Loucy (cell line): ENCODE results near the gene PDE8A.

ENCODE experiments used
- H2AFZ ChIP-seq: fragments of 200-600 bp; sonication (generic); 2 replicates; pipeline ENCODE4 v1.6.0; 2016; ENCODE audit warnings: antibody characterized with exemption, mild to moderate bottlenecking, low read length, moderate library complexity
- H3F3A ChIP-seq: fragments of 200-600 bp; 2 replicates; pipeline ENCODE4 v1.6.0; 2016; ENCODE audit warnings: antibody characterized with exemption, low read depth, mild to moderate bottlenecking
- H3K27me3 ChIP-seq: fragments of 200-600 bp; sonication (generic); 2 replicates; pipeline ENCODE4 v1.6.1; 2014; ENCODE audit warnings: low read length, mild to moderate bottlenecking; ENCODE audit not compliant: insufficient read depth, poor library complexity, severe bottlenecking
- H3K36me3 ChIP-seq: fragments of 200-600 bp; sonication (generic); 2 replicates; pipeline ENCODE4 v1.6.1; 2016; ENCODE audit warnings: low read length; ENCODE audit not compliant: insufficient read depth
- H3K4me1 ChIP-seq: fragments of 200-600 bp; sonication (generic); 2 replicates; pipeline ENCODE4 v1.5.1; 2014; ENCODE audit warnings: low read length, mild to moderate bottlenecking; ENCODE audit not compliant: insufficient read depth, poor library complexity, severe bottlenecking
- H3K4me2 ChIP-seq: fragments of 200-600 bp; sonication (generic); 2 replicates; pipeline ENCODE4 v1.6.0; 2014; ENCODE audit warnings: antibody characterized with exemption, low read length, low read depth, mild to moderate bottlenecking; ENCODE audit not compliant: poor library complexity, severe bottlenecking
- H3K4me3 ChIP-seq: fragments of 200-600 bp; sonication (generic); 2 replicates; pipeline ENCODE4 v1.5.1; 2014; ENCODE audit warnings: low read length, mild to moderate bottlenecking, mixed read lengths; ENCODE audit not compliant: poor library complexity, severe bottlenecking
- H3K79me2 ChIP-seq: fragments of 200-600 bp; sonication (generic); 2 replicates; pipeline ENCODE4 v1.6.1; 2014; ENCODE audit warnings: low read length; ENCODE audit not compliant: insufficient read depth
- H3K9ac ChIP-seq: fragments of 200-600 bp; sonication (generic); 2 replicates; pipeline ENCODE4 v1.6.0; 2014; ENCODE audit warnings: mild to moderate bottlenecking, low read depth, low read length, moderate library complexity; ENCODE audit not compliant: poor library complexity, severe bottlenecking
- H3K9me2 ChIP-seq: fragments of 200-600 bp; sonication (generic); replicated peaks from 2 replicates; pipeline ENCODE4 v1.6.1; 2016; ENCODE audit warnings: low read depth, low read length, mixed read lengths
- H3K9me3 ChIP-seq: fragments of 200-600 bp; sonication (generic); 2 replicates; pipeline ENCODE4 v1.6.1; 2014; ENCODE audit warnings: mild to moderate bottlenecking, antibody characterized with exemption, low read length, low read depth; ENCODE audit not compliant: insufficient read depth
- H4K20me1 ChIP-seq: fragments of 200-600 bp; sonication (generic); 2 replicates; pipeline ENCODE4 v1.6.0; 2014; ENCODE audit warnings: antibody characterized with exemption, low read length, mild to moderate bottlenecking; ENCODE audit not compliant: insufficient read depth, poor library complexity, severe bottlenecking
- EZH2phosphoT487 ChIP-seq: fragments of 200-600 bp; IDR thresholded peaks from 2 replicates; pipeline ENCODE4 v1.6.1; 2018; ENCODE audit warnings: antibody characterized with exemption, mild to moderate bottlenecking, moderate library complexity, borderline replicate concordance
- TF ChIP-seq, protein P1 (sequence below): fragments of 200-600 bp; sonication (generic); conservative IDR thresholded peaks from 2 replicates; pipeline ENCODE4 v1.5.1; 2014; ENCODE audit warnings: mild to moderate bottlenecking, antibody characterized with exemption, low read length

The PDE8A gene

DNA sequence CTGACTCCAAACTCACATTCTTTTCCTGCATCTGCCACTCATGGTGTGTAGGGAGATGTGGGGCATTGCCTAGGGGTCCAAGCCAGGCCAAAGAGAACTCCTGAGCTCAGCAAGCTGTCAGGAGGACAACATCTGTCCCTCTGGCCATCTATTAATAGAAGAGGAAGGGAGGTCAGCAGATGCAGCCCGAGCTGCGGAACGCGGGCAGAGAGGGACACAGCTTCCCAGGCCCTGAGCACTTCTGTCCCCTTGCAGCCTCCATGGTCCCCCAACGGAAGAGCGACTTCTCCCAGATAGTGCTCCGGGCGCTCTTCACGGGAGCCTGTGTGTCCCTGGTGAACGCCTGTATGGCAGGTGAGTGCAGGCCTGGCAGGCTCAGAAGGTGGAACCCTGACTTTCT lies 37.3 kb upstream of the PDE8A start:
- Histone ChIP-seq H3K79me2 (no peaks in the 10 kb centered on the region), H3K9me2 (no peaks in the 10 kb centered on the region), H4K20me1 (no peaks in the 10 kb centered on the region), H3K4me1 (no peaks in the 10 kb centered on the region), H3K4me3 (no peak overlapping the region), H3F3A (no peaks in the 10 kb centered on the region), H3K4me2 (no peak overlapping the region), H3K36me3 (no peaks in the 10 kb centered on the region), H3K9me3 (no peaks in the 10 kb centered on the region), H2AFZ (no peak overlapping the region), H3K27me3 (no peaks in the 10 kb centered on the region), H3K9ac (no peak overlapping the region)
- no peak for TF ChIP-seq EZH2phosphoT487
- TF ChIP-seq, protein P1, sequence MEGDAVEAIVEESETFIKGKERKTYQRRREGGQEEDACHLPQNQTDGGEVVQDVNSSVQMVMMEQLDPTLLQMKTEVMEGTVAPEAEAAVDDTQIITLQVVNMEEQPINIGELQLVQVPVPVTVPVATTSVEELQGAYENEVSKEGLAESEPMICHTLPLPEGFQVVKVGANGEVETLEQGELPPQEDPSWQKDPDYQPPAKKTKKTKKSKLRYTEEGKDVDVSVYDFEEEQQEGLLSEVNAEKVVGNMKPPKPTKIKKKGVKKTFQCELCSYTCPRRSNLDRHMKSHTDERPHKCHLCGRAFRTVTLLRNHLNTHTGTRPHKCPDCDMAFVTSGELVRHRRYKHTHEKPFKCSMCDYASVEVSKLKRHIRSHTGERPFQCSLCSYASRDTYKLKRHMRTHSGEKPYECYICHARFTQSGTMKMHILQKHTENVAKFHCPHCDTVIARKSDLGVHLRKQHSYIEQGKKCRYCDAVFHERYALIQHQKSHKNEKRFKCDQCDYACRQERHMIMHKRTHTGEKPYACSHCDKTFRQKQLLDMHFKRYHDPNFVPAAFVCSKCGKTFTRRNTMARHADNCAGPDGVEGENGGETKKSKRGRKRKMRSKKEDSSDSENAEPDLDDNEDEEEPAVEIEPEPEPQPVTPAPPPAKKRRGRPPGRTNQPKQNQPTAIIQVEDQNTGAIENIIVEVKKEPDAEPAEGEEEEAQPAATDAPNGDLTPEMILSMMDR = no peak

- H3K4me2 ChIP-seq = no peak overlapping the region
- no peaks in the 10 kb centered on the region for H3K36me3 ChIP-seq
- no peak overlapping the region for H3K9ac ChIP-seq
- no peak overlapping the region for H2AFZ ChIP-seq
- no peaks in the 10 kb centered on the region for H4K20me1 ChIP-seq
- H3K79me2 ChIP-seq = no peaks in the 10 kb centered on the region
- no peak overlapping the region for H3K4me3 ChIP-seq
- H3K27me3 ChIP-seq = no peaks in the 10 kb centered on the region
- no peaks in the 10 kb centered on the region for H3K9me3 ChIP-seq
- no peaks in the 10 kb centered on the region for H3F3A ChIP-seq
- no peaks in the 10 kb centered on the region for H3K4me1 ChIP-seq
- no peaks in the 10 kb centered on the region for H3K9me2 ChIP-seq
- TF ChIP-seq EZH2phosphoT487 = no peak
- TF ChIP-seq, protein P1 = no peak
These were observed 36.8 kb upstream of the PDE8A start for GRCh38 chr15:84944861-84945260.

- no peak overlapping the region for H3K4me2 ChIP-seq
These were observed 34.7 kb upstream of the PDE8A start for GRCh38 chr15:84946772-84947489.

More at GRCh38 chr15:84946772-84947489, 34.7 kb upstream of the PDE8A start:
- Histone ChIP-seq H3K27me3 (no peaks in the 10 kb centered on the region), H3K79me2 (no peaks in the 10 kb centered on the region), H3K9me3 (no peaks in the 10 kb centered on the region), H3K4me1 (no peaks in the 10 kb centered on the region), H3K9ac (no peak overlapping the region), H4K20me1 (no peaks in the 10 kb centered on the region), H3K9me2 (no peaks in the 10 kb centered on the region), H2AFZ (no peak overlapping the region), H3F3A (no peaks in the 10 kb centered on the region), H3K4me3 (no peak overlapping the region), H3K36me3 (no peaks in the 10 kb centered on the region)
- no peak for TF ChIP-seq EZH2phosphoT487
- TF ChIP-seq, protein P1 = no peak
